Measurements from ENCODE around the gene NOBOX. TPM values are rescaled to one million over a fixed set of nuclear protein-coding genes. Genes with fewer than 3 reads are reported as not detected.

The NOBOX gene
- total and polyA plus RNA-seq, 4 donors, result not detected

DNA sequence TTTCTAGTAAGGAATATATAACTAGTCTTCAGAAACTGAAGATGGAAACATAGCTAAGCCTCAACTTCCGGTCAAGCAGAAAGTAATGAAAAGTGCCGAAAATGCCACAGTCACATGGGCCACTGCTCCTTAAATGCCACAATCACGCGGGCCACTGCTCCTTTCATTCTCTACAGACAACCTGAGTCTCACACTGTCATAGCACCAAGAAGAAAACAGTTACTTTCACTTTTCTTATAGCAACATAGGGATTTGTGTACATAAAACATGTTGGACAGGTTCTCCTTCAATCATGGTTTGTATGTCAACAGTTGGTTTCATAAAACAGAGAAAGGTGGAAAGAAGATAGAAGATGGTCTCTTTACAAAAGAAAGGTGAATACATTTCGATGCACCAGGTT, 48.6 kb upstream of the NOBOX start (continued):
- TF ChIP-seq, protein P1, sequence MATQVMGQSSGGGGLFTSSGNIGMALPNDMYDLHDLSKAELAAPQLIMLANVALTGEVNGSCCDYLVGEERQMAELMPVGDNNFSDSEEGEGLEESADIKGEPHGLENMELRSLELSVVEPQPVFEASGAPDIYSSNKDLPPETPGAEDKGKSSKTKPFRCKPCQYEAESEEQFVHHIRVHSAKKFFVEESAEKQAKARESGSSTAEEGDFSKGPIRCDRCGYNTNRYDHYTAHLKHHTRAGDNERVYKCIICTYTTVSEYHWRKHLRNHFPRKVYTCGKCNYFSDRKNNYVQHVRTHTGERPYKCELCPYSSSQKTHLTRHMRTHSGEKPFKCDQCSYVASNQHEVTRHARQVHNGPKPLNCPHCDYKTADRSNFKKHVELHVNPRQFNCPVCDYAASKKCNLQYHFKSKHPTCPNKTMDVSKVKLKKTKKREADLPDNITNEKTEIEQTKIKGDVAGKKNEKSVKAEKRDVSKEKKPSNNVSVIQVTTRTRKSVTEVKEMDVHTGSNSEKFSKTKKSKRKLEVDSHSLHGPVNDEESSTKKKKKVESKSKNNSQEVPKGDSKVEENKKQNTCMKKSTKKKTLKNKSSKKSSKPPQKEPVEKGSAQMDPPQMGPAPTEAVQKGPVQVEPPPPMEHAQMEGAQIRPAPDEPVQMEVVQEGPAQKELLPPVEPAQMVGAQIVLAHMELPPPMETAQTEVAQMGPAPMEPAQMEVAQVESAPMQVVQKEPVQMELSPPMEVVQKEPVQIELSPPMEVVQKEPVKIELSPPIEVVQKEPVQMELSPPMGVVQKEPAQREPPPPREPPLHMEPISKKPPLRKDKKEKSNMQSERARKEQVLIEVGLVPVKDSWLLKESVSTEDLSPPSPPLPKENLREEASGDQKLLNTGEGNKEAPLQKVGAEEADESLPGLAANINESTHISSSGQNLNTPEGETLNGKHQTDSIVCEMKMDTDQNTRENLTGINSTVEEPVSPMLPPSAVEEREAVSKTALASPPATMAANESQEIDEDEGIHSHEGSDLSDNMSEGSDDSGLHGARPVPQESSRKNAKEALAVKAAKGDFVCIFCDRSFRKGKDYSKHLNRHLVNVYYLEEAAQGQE (IDR thresholded peaks at IDR 0.05), result no peak
- TF ChIP-seq JUND (IDR thresholded peaks at IDR 0.05) (no peak), RXRA (IDR thresholded peaks at IDR 0.05) (no peak), SP1 (IDR thresholded peaks at IDR 0.05) (no peak), HNF4A (conservative IDR thresholded peaks at IDR 0.05) (no peak)

DNA sequence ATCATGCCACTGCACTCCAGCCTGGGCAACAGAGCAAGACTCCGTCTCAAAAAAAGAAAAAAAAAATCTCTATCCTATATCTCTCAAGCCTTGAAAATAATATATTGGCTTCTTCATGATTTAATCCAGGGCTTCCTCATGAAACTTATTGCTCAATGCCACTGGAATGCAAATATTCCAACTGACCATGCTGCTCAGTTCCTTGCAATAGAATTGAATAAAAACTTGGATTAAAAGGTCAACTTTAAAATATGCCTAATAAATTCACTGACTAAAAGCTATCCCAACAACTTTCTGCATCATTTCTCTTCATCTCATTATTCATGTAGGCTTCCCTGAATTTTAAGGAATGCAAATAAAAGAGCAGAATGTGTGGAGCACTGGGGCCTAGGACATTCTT, 42.1 kb upstream of the NOBOX start:
- Histone ChIP-seq H3K27ac (ENCODE audit: low read depth in 1 of 2, low read length in 2 of 2) (no peak overlapping the region), H3K9ac (ENCODE audit: low read depth in 1 of 2, low read length in 2 of 2) (no peak overlapping the region), H3K27me3 (ENCODE audit: control insufficient read depth in 4 of 4, insufficient read depth in 4 of 4, low read length in 3 of 4) (no peaks in the 10 kb centered on the region), H3K4me1 (ENCODE audit: control insufficient read depth in 4 of 4, insufficient read depth in 4 of 4, low read length in 3 of 4) (no peaks in the 10 kb centered on the region), H3K36me3 (ENCODE audit: control insufficient read depth in 4 of 4, insufficient read depth in 3 of 4, low read depth in 1 of 4, low read length in 3 of 4) (no peaks in the 10 kb centered on the region), H3K4me3 (ENCODE audit: low read depth in 1 of 3, low read length in 3 of 3) (no peak overlapping the region), H3K9me3 (ENCODE audit: control insufficient read depth in 4 of 4, low read length in 3 of 4) (no peaks in the 10 kb centered on the region)
- DNase-seq (ENCODE audit: low spot score), result no peak
- WGBS, result 91% methylated on average over 1 of the region's 1 CpG
- TF ChIP-seq EGR1 (IDR thresholded peaks at IDR 0.05; ENCODE audit: low read depth in 2 of 2), result no peak
- no peak for TF ChIP-seq TAF1 (conservative IDR thresholded peaks at IDR 0.05)
- no peak for TF ChIP-seq HNF4A (conservative IDR thresholded peaks at IDR 0.05)
- TF ChIP-seq, protein P2, sequence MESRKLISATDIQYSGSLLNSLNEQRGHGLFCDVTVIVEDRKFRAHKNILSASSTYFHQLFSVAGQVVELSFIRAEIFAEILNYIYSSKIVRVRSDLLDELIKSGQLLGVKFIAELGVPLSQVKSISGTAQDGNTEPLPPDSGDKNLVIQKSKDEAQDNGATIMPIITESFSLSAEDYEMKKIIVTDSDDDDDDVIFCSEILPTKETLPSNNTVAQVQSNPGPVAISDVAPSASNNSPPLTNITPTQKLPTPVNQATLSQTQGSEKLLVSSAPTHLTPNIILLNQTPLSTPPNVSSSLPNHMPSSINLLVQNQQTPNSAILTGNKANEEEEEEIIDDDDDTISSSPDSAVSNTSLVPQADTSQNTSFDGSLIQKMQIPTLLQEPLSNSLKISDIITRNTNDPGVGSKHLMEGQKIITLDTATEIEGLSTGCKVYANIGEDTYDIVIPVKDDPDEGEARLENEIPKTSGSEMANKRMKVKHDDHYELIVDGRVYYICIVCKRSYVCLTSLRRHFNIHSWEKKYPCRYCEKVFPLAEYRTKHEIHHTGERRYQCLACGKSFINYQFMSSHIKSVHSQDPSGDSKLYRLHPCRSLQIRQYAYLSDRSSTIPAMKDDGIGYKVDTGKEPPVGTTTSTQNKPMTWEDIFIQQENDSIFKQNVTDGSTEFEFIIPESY (IDR thresholded peaks at IDR 0.05), result no peak
- no peak for TF ChIP-seq HNF4G (IDR thresholded peaks at IDR 0.05)
- TF ChIP-seq, protein P3, sequence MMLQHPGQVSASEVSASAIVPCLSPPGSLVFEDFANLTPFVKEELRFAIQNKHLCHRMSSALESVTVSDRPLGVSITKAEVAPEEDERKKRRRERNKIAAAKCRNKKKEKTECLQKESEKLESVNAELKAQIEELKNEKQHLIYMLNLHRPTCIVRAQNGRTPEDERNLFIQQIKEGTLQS (IDR thresholded peaks at IDR 0.05), result no peak
- TF ChIP-seq FOXA2 (IDR thresholded peaks at IDR 0.05), result no peak
- TF ChIP-seq, protein P1 (IDR thresholded peaks at IDR 0.05), result no peak
- no peak for TF ChIP-seq GABPA (IDR thresholded peaks at IDR 0.05 in 1 of 2, conservative IDR thresholded peaks at IDR 0.05 in 1 of 2)
- TF ChIP-seq RXRA (IDR thresholded peaks at IDR 0.05), result no peak
- TF ChIP-seq NR2F2 (IDR thresholded peaks at IDR 0.05), result no peak
- TF ChIP-seq RAD21 (IDR thresholded peaks at IDR 0.05), result no peak
- no peak for TF ChIP-seq YY1 (IDR thresholded peaks at IDR 0.05)
- TF ChIP-seq, protein P4, sequence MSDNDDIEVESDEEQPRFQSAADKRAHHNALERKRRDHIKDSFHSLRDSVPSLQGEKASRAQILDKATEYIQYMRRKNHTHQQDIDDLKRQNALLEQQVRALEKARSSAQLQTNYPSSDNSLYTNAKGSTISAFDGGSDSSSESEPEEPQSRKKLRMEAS (IDR thresholded peaks at IDR 0.05), result no peak
- TF ChIP-seq SP1 (IDR thresholded peaks at IDR 0.05), result no peak
- TF ChIP-seq, protein P5, sequence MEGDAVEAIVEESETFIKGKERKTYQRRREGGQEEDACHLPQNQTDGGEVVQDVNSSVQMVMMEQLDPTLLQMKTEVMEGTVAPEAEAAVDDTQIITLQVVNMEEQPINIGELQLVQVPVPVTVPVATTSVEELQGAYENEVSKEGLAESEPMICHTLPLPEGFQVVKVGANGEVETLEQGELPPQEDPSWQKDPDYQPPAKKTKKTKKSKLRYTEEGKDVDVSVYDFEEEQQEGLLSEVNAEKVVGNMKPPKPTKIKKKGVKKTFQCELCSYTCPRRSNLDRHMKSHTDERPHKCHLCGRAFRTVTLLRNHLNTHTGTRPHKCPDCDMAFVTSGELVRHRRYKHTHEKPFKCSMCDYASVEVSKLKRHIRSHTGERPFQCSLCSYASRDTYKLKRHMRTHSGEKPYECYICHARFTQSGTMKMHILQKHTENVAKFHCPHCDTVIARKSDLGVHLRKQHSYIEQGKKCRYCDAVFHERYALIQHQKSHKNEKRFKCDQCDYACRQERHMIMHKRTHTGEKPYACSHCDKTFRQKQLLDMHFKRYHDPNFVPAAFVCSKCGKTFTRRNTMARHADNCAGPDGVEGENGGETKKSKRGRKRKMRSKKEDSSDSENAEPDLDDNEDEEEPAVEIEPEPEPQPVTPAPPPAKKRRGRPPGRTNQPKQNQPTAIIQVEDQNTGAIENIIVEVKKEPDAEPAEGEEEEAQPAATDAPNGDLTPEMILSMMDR (IDR thresholded peaks at IDR 0.05; ENCODE audit: low read depth, low read length, missing input control), result no peak
- no peak for TF ChIP-seq FOXA1 (IDR thresholded peaks at IDR 0.05)
- no peak for TF ChIP-seq JUND (IDR thresholded peaks at IDR 0.05)
